Measurements from ENCODE around the gene FAM76A. TPM values are rescaled to one million over a fixed set of nuclear protein-coding genes. Genes with fewer than 3 reads are reported as not detected.

The FAM76A gene
- total RNA-seq, 1 donor from 2014 or later: 19.3 TPM

DNA sequence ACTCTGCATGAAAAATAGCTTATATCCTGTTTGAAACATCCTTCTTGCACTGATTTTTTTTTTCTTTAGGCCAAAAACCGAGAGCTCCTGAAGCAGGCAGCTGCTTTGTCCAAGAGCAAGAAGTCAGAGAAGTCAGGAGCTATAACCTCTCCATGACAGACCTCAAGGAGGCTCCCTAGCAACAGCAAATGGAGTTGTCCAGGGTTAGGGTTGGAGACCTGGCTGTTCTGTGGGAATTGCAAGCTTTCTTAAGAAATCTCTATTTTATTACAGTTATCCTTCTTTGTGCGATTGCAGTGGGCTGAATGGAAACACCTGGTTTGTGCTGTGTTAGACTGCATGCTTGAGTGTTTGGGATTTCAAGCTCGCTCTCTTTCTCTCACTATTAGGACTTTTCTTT, 34.7 kb downstream of the FAM76A start:
- intact Hi-C loops (cut with micrococcal nuclease): no loop called here
- H3K4me1 Mint-ChIP-seq: no peaks in the 10 kb centered on the region
- CTCF ChIA-PET: interaction anchor here (1.0 kb wide), 1 partner anchor 91 kb away, joined by 3 read pairs; no protein-coding TSS in a partner anchor
- H3K9me3 Mint-ChIP-seq: no peaks in the 10 kb centered on the region
- POLR2A ChIA-PET: interaction anchor here (0.6 to 1.0 kb wide), 2 partner anchors 33 to 70 kb away, joined by 3 to 7 read pairs; partner anchors contain the start of gene PPP1R8
- H3K4me3 Mint-ChIP-seq: no peak overlapping the region
- ATAC-seq (ENCODE audit: low read depth): no peak
- TF ChIP-seq, protein P1, sequence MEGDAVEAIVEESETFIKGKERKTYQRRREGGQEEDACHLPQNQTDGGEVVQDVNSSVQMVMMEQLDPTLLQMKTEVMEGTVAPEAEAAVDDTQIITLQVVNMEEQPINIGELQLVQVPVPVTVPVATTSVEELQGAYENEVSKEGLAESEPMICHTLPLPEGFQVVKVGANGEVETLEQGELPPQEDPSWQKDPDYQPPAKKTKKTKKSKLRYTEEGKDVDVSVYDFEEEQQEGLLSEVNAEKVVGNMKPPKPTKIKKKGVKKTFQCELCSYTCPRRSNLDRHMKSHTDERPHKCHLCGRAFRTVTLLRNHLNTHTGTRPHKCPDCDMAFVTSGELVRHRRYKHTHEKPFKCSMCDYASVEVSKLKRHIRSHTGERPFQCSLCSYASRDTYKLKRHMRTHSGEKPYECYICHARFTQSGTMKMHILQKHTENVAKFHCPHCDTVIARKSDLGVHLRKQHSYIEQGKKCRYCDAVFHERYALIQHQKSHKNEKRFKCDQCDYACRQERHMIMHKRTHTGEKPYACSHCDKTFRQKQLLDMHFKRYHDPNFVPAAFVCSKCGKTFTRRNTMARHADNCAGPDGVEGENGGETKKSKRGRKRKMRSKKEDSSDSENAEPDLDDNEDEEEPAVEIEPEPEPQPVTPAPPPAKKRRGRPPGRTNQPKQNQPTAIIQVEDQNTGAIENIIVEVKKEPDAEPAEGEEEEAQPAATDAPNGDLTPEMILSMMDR (IDR thresholded peaks at IDR 0.05): no peak
- H3K27me3 Mint-ChIP-seq: no peaks in the 10 kb centered on the region
- H3K36me3 Mint-ChIP-seq (ENCODE audit: low read depth): peaks cover 42% of the 10 kb centered on the region
- no peak for DNase-seq
- no peak overlapping the region for H3K27ac Mint-ChIP-seq

DNA sequence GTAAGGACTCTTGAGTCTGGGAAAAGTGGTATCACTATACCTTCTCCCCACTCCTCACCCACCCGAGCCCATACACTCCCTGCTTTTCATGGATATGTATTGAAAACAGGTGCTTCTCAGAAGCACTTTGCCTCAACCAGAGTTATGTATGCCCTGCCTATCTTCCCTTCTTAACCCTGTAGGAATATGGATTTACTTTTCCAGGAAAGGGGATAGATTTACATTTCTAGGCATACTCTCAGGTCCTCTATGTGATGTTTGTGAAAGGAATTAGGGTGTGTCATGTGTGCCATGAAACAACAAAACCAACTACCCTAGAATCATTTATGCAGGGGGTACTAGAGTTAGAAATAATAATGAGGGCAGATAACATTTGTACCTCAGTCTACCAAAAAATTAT, 36.3 kb downstream of the FAM76A start:
- peaks cover 29% of the 10 kb centered on the region for H3K36me3 Mint-ChIP-seq (ENCODE audit: low read depth)
- ChIA-PET CTCF (no interaction called here), POLR2A (no interaction called here)
- no peaks in the 10 kb centered on the region for H3K27me3 Mint-ChIP-seq
- intact Hi-C loops (cut with micrococcal nuclease): no loop called here
- DNase-seq: no peak
- H3K27ac Mint-ChIP-seq: no peak overlapping the region
- TF ChIP-seq, protein P1 (IDR thresholded peaks at IDR 0.05): no peak
- no peaks in the 10 kb centered on the region for H3K9me3 Mint-ChIP-seq
- no peak overlapping the region for H3K4me3 Mint-ChIP-seq
- no peak for ATAC-seq (ENCODE audit: low read depth)
- no peaks in the 10 kb centered on the region for H3K4me1 Mint-ChIP-seq

DNA sequence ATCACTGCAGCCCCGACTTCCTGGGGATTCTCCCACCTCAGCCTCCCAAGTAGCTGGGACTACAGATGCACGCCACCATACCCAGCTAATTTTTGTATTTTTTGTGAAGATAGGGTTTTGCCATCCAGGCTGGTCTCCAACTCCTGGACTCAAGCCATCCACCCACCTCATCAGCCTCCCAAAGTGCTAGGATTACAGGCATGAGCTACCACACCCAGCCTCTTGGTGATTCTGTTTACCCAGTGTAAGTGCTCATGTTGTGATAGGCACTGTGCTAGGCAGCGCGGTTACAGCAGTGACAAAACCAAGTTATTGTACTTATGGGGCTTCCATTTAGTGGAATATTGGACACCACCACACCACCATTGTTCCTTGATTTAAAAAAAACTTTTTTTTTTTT, 37.6 kb downstream of the FAM76A start:
- DNase-seq (no peak), ATAC-seq (ENCODE audit: low read depth) (no peak)
- no peak overlapping the region for H3K27ac Mint-ChIP-seq
- TF ChIP-seq, protein P1 (IDR thresholded peaks at IDR 0.05): no peak
- no peaks in the 10 kb centered on the region for H3K27me3 Mint-ChIP-seq
- POLR2A ChIA-PET: no interaction called here
- no peaks in the 10 kb centered on the region for H3K9me3 Mint-ChIP-seq
- H3K4me1 Mint-ChIP-seq: no peaks in the 10 kb centered on the region
- no peak overlapping the region for H3K4me3 Mint-ChIP-seq
- CTCF ChIA-PET: interaction anchor here (0.8 kb wide), 1 partner anchor 12 kb away, joined by 3 read pairs; no protein-coding TSS in a partner anchor
- H3K36me3 Mint-ChIP-seq (ENCODE audit: low read depth): peaks cover 22% of the 10 kb centered on the region
- intact Hi-C loops (cut with micrococcal nuclease): no loop called here

DNA sequence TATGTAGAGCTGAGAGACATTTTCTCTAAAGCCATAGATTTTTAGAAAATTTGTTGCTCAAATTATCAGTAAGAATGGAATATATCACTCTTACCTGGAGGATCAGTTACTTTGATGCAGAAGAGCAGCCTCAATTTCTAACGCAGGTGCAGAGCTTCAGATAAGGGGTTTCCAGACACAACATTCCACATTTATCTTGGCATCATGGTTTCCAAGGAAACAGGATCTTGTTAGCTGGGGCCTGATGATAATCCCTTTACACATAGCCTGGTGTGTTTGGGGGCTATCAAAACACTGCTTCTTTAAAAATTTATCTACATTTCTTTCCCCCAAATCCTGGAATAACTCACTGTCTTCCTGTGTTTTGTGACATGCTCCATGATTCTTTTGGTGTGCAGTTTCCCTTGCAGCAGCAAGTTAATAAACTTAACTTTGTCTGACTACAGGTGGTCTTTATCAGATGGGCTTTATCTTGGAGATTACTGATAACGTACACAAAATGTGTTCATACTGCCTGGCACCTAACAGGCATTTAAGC, 44.6 kb downstream of the FAM76A start:
- H3K36me3 Mint-ChIP-seq (ENCODE audit: low read depth): peaks cover 6% of the 10 kb centered on the region
- DNase-seq: no peak
- no peak overlapping the region for H3K27ac Mint-ChIP-seq
- intact Hi-C loops (cut with micrococcal nuclease): loop anchor here (5.0 kb wide), 2 partner anchors 477 to 967 kb away; partner anchors contain the start of gene YTHDF2
- peaks cover 21% of the 10 kb centered on the region for H3K4me1 Mint-ChIP-seq
- no peak overlapping the region for H3K4me3 Mint-ChIP-seq
- CTCF ChIA-PET: no interaction called here
- H3K27me3 Mint-ChIP-seq: no peaks in the 10 kb centered on the region
- ATAC-seq (ENCODE audit: low read depth): no peak
- TF ChIP-seq, protein P1 (IDR thresholded peaks at IDR 0.05): no peak
- POLR2A ChIA-PET: no interaction called here
- no peaks in the 10 kb centered on the region for H3K9me3 Mint-ChIP-seq

DNA sequence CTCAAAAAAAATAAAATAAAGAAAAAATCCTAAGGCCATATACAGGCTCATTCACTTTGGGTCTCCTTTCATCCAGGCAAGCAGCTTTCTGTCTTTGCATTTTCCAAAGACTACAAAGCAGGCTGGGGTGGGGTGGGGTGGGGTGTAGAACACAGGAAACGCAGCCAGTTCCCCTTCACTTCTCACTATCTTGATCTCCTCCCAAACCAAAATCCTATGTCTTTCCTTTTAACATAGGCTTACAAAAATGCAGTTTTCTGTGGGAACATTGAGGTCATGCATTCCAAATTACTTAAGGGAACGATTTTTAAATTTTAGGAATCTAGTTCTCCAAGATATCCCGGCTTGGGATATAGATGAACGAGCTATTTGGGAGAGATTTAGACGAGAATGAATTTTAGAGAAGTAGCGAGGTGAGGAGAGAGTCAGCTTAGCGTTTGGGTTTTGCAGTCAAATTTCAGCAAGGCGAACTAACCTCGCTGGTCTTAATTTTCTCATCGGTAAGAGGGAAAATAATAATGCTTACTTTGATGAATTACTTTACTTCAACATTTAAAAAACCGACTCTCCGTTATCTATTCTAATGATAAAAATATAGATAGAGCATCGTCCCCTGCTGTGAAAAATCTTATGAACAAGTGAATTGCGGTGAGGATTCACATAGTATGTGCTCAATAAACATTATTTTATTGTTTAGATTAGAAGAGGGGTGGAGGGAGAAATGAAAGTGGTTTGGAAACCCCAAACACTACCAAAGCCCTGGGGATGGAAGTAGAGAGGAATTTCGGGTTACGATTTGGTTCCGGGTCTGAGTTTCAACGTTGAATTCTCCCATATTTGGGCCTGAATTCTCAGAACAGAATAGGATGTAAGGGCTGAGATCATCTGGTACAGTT, 46.5 kb downstream of the FAM76A start:
- Mint-ChIP-seq H3K27ac (peak overlapping the region; percentile 98), H3K36me3 (ENCODE audit: low read depth) (peaks cover 18% of the 10 kb centered on the region), H3K4me3 (peak overlapping the region; percentile 93), H3K9me3 (no peaks in the 10 kb centered on the region), H3K4me1 (peaks cover 36% of the 10 kb centered on the region), H3K27me3 (no peaks in the 10 kb centered on the region)
- no peak for DNase-seq
- CTCF ChIA-PET: interaction anchor here (0.9 to 1.6 kb wide), 4 partner anchors 13 to 103 kb away, joined by 3 to 5 read pairs (median 3); partner anchors contain the start of gene PPP1R8
- TF ChIP-seq, protein P1 (IDR thresholded peaks at IDR 0.05): no peak
- ATAC-seq (ENCODE audit: low read depth): no peak
- POLR2A ChIA-PET: interaction anchor here (0.5 to 3.4 kb wide), 24 partner anchors 8 to 1946 kb away, joined by 3 to 42 read pairs (median 4); partner anchors contain the start of genes FAM76A, IFI6, MED18 and PPP1R8
- intact Hi-C loops (cut with micrococcal nuclease): loop anchor here (2.0 to 5.0 kb wide), 4 partner anchors 99 to 965 kb away; partner anchors contain the start of genes IFI6, MED18 and YTHDF2

Data from activated B cell treated with CpG ODN at 0.5 μM for 24 hours (primary cell).